ENCODE measurements around the gene DLX6. TPM values are rescaled to one million over a fixed set of nuclear protein-coding genes. Genes with fewer than 3 reads are reported as not detected.

The DLX6 gene
- total RNA-seq, 1 donor from 2014 or later: not detected

GRCh38 chr7:96986901-96987300 is 18.5 kb upstream of the DLX6 start:
- Histone ChIP-seq H3K27me3 (ENCODE audit: control insufficient read depth, insufficient read depth, low read length) (peaks cover 28% of the 10 kb centered on the region), H3K36me3 (ENCODE audit: control insufficient read depth, insufficient read depth, low read length) (no peaks in the 10 kb centered on the region), H3K4me3 (ENCODE audit: low read depth, low read length) (no peak overlapping the region)
- FAIRE-seq (no peak), DNase-seq (ENCODE audit: low read depth) (no peak)
- TF ChIP-seq, protein P1, sequence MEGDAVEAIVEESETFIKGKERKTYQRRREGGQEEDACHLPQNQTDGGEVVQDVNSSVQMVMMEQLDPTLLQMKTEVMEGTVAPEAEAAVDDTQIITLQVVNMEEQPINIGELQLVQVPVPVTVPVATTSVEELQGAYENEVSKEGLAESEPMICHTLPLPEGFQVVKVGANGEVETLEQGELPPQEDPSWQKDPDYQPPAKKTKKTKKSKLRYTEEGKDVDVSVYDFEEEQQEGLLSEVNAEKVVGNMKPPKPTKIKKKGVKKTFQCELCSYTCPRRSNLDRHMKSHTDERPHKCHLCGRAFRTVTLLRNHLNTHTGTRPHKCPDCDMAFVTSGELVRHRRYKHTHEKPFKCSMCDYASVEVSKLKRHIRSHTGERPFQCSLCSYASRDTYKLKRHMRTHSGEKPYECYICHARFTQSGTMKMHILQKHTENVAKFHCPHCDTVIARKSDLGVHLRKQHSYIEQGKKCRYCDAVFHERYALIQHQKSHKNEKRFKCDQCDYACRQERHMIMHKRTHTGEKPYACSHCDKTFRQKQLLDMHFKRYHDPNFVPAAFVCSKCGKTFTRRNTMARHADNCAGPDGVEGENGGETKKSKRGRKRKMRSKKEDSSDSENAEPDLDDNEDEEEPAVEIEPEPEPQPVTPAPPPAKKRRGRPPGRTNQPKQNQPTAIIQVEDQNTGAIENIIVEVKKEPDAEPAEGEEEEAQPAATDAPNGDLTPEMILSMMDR (IDR thresholded peaks at IDR 0.05; ENCODE audit: insufficient read depth, low read length, severe bottlenecking): no peak

DNA sequence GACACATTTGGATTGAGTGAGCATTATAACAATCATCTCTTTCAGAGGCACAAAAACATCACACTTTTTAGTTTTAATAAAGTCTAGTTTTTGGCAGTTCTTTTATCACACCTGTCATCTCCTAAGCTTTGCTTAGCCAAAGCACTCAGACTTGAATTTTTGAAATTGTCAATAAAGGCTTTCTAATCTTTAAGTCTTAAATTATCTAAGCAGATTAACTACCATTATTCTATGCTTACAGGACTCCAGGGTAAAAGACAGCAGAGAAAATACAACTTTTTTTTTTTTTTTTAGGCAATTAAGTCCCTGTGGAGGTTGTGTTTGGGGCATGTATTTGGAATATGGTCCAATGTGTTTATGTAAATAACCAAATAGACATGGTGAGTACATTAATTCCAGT is 17.6 kb upstream of the DLX6 start:
- H3K27me3 ChIP-seq (ENCODE audit: control insufficient read depth, insufficient read depth, low read length): peaks cover 35% of the 10 kb centered on the region

DNA sequence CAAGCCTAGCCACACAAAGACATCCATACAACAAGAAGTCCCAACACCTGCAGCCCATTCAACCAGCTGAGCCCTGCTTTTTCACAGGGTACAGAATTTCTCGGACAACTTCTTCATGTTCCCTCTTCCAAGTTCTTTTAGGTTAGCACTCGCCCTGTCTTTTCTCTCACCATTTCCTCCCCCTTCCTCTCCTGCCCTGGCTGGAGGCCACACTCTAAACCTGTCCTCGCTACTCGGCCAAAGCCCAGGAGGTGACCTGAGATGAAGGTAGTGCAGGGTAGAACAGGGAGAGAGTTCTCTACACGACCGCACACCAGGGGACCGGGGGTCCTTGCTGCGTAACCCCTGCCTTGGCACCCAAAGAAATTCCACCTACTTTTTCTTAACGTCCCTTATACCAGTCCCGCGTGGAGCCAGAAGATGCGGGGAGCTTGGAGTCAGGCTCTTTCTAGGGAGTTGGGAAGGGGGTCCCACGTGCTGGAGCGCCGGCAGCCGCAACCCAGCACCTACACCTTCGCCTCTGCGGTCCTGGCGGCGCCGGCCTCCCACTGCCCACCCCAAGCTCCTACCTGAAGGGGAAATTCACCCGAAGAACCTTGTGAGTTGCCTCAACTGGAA is 16.0 kb upstream of the DLX6 start:
- TF ChIP-seq, protein P1 (IDR thresholded peaks at IDR 0.05; ENCODE audit: insufficient read depth, low read length, severe bottlenecking): no peak
- H3K36me3 ChIP-seq (ENCODE audit: control insufficient read depth, insufficient read depth, low read length): no peaks in the 10 kb centered on the region
- FAIRE-seq: no peak
- H3K4me3 ChIP-seq (ENCODE audit: low read depth, low read length): no peak overlapping the region
- DNase-seq (ENCODE audit: low read depth): no peak
- H3K27me3 ChIP-seq (ENCODE audit: control insufficient read depth, insufficient read depth, low read length): peaks cover 47% of the 10 kb centered on the region

More for the DNA sequence above, 17.6 kb upstream of the DLX6 start:
- H3K36me3 ChIP-seq (ENCODE audit: control insufficient read depth, insufficient read depth, low read length): no peaks in the 10 kb centered on the region
- DNase-seq (ENCODE audit: low read depth): no peak
- TF ChIP-seq, protein P1 (IDR thresholded peaks at IDR 0.05; ENCODE audit: insufficient read depth, low read length, severe bottlenecking): no peak
- H3K4me3 ChIP-seq (ENCODE audit: low read depth, low read length): no peak overlapping the region
- FAIRE-seq: no peak

DNA sequence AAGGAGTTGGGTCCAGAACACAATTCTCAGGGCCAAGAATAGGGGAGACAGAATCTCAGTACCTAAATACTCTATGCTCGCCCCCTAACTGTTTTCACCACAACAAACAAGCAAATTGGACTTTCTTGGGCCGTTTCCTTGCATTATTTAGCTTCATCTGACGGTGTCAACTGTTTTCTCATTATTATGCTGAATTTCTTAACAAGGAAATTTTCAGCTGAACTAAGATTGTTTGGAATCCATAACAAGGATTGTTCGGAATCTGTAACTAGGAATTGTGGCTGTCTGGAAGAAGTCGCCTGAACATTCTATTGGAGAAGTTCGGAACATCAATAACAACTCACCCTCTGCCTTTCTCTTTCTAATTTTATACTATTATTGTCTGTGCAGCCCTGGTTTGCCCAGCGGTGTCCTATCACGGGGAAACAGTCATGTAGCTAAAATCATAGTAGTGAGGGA is 15.5 kb upstream of the DLX6 start:
- DNase-seq (ENCODE audit: low read depth) (no peak), FAIRE-seq (no peak)
- no peaks in the 10 kb centered on the region for H3K36me3 ChIP-seq (ENCODE audit: control insufficient read depth, insufficient read depth, low read length)
- H3K4me3 ChIP-seq (ENCODE audit: low read depth, low read length): no peak overlapping the region
- H3K27me3 ChIP-seq (ENCODE audit: control insufficient read depth, insufficient read depth, low read length): peaks cover 47% of the 10 kb centered on the region
- TF ChIP-seq, protein P1 (IDR thresholded peaks at IDR 0.05; ENCODE audit: insufficient read depth, low read length, severe bottlenecking): no peak

DNA sequence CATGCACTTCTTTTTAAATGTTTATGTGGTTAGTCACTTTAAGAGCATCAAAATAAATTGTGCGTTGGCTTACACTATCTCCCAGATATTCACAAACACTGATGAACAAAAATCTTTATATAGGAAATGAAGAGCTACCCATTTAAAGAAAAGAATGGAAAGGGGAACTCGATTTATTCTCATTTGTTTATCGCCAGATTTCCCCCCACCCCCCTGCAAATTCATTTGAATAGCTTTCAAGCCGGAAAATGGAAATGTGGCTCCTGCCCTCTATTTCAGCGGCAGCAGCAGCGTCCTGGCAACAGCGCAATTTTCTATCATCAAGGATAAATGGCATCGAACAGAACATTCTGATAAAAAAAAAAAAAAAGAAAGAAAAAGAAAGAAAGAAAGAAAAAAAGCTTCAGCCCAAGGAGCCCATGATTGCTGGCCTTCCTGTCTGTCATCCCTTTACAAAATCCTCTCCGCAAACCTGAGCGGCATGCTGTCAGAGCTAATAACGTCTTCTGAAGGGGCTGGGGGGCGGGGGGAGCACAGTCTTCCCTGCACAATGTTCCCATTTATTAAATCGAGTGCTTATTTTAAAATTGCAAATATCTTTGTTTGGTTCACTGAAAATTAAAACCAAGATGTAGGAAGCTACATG is 13.7 kb upstream of the DLX6 start:
- H3K36me3 ChIP-seq (ENCODE audit: control insufficient read depth, insufficient read depth, low read length): no peaks in the 10 kb centered on the region
- peaks cover 55% of the 10 kb centered on the region for H3K27me3 ChIP-seq (ENCODE audit: control insufficient read depth, insufficient read depth, low read length)
- TF ChIP-seq, protein P1 (IDR thresholded peaks at IDR 0.05; ENCODE audit: insufficient read depth, low read length, severe bottlenecking): no peak
- DNase-seq (ENCODE audit: low read depth) (no peak), FAIRE-seq (no peak)
- no peak overlapping the region for H3K4me3 ChIP-seq (ENCODE audit: low read depth, low read length)
